CD4-positive, CD25-positive, alpha-beta regulatory T cell (primary cell): Measurements from ENCODE around the gene TTYH3. TPM values are rescaled to one million over a fixed set of nuclear protein-coding genes. Genes with fewer than 3 reads are reported as not detected.
"Not testable (repeated sequence)": the region's sequence is repeated elsewhere in the genome, so short reads cannot be mapped to it uniquely, and the experiment has no call there.

Experiments
- ATAC-seq, 2 donors: fragments of 150-1000 bp; cut with Tn5 transposase; one replicate each; pipeline ENCODE4 v1.10.0; 2021; ENCODE audit warnings: low read depth in 2 of 2, moderate number of reproducible peaks in 2 of 2, moderate library complexity in 1 of 2
- DNase-seq, 3 donors: peaks; one replicate each; pipeline versions ENCODE4 v3.0.0 to v3.0.0-alpha.2; 2012 to 2022; ENCODE audit warnings: mixed read lengths in 1 of 3
- H3K27ac ChIP-seq: one replicate; pipeline ENCODE4 v1.7.0; 2013; ENCODE audit warnings: mild to moderate bottlenecking, low read length; ENCODE audit not compliant: insufficient read depth, poor library complexity, severe bottlenecking
- H3K27me3 ChIP-seq: one replicate; pipeline ENCODE4 v1.7.0; 2013; ENCODE audit warnings: low read length; ENCODE audit not compliant: control insufficient read depth, insufficient read depth
- H3K36me3 ChIP-seq: one replicate; pipeline ENCODE4 v1.7.0; 2013; ENCODE audit warnings: mild to moderate bottlenecking, low read length, moderate library complexity; ENCODE audit not compliant: control insufficient read depth, insufficient read depth
- H3K4me1 ChIP-seq: 2 replicates; pipeline ENCODE4 v1.7.0; 2013; ENCODE audit warnings: mild to moderate bottlenecking, low read length; ENCODE audit not compliant: insufficient read depth, control insufficient read depth, poor library complexity, severe bottlenecking
- H3K4me3 ChIP-seq: one replicate; pipeline ENCODE4 v1.7.0; 2013; ENCODE audit warnings: low read depth, mild to moderate bottlenecking, low read length, moderate library complexity
- H3K9me3 ChIP-seq, 2 experiments: 1 replicate in 1 of 2; 2 replicates in 1 of 2; pipeline ENCODE4 v1.7.0; 2013; ENCODE audit warnings: low read length in 2 of 2, mild to moderate bottlenecking in 1 of 2, moderate library complexity in 1 of 2; ENCODE audit not compliant: control insufficient read depth in 2 of 2
- H3K27ac Mint-ChIP-seq, 3 donors: one replicate each; pipeline ENCODE4 v1.8.0; 2020 to 2022; ENCODE audit warnings: mild to moderate bottlenecking in 3 of 3, mixed read lengths in 3 of 3, moderate library complexity in 2 of 3
- H3K27me3 Mint-ChIP-seq: one replicate; pipeline ENCODE4 v1.8.0; 2022; ENCODE audit warnings: mild to moderate bottlenecking, mixed read lengths
- H3K36me3 Mint-ChIP-seq: one replicate; pipeline ENCODE4 v1.8.0; 2020; ENCODE audit warnings: mixed read lengths
- H3K4me1 Mint-ChIP-seq, 4 donors: one replicate each; pipeline ENCODE4 v1.8.0; 2020 to 2022; ENCODE audit warnings: mixed read lengths in 4 of 4, mild to moderate bottlenecking in 1 of 4
- H3K4me3 Mint-ChIP-seq, 4 donors: one replicate each; pipeline ENCODE4 v1.8.0; 2020 to 2022; ENCODE audit warnings: mild to moderate bottlenecking in 4 of 4, mixed read lengths in 4 of 4, moderate library complexity in 3 of 4
- H3K9me3 Mint-ChIP-seq, 7 donors: one replicate each; pipeline ENCODE4 v1.8.0; 2020 to 2022; ENCODE audit warnings: mixed read lengths in 7 of 7, mild to moderate bottlenecking in 3 of 7, moderate library complexity in 2 of 7
- polyA plus RNA-seq, 4 donors: library from polyadenylated mRNA; unstranded; fragments of 300-500 nt; fragmentation: Illumina TruSeq; gene quantifications; one replicate each; pipeline ENCODE4 v1.2.3, GENCODE V29; 2021
- total RNA-seq: library from RNA; stranded (reverse); gene quantifications from one replicate; pipeline ENCODE4 v1.2.3, GENCODE V29; 2022

The TTYH3 gene
- total and polyA plus RNA-seq, 5 donors from 2014 or later, result 0.56 to 20.0 (median 1.4) TPM

- H3K36me3 ChIP-seq, result no peaks in the 10 kb centered on the region
- H3K4me1 ChIP-seq, result no peaks in the 10 kb centered on the region
- no peak overlapping the region for H3K4me3 ChIP-seq
- Mint-ChIP-seq H3K4me3 (no peak overlapping the region), H3K27ac (no peak overlapping the region), H3K9me3 (no peaks in the 10 kb centered on the region), H3K4me1 (peaks cover 4 to 8% (median 5%) of the 10 kb centered on the region in 4 donors), H3K27me3 (no peaks in the 10 kb centered on the region), H3K36me3 (peaks cover 3% of the 10 kb centered on the region)
- ATAC-seq, result no peak
- H3K9me3 ChIP-seq, result no peaks in the 10 kb centered on the region
- no peaks in the 10 kb centered on the region for H3K27me3 ChIP-seq
- H3K27ac ChIP-seq, result no peak overlapping the region
- DNase-seq, result no peak
Observed at GRCh38 chr7:2605608-2606538, 25.9 kb upstream of the TTYH3 start.

- Histone ChIP-seq H3K4me3 (no peak overlapping the region), H3K36me3 (no peaks in the 10 kb centered on the region), H3K9me3 (no peaks in the 10 kb centered on the region), H3K27me3 (no peaks in the 10 kb centered on the region), H3K27ac (no peak overlapping the region), H3K4me1 (no peaks in the 10 kb centered on the region)
- Mint-ChIP-seq H3K4me3 (no peak overlapping the region), H3K4me1 (peaks cover 4 to 8% (median 5%) of the 10 kb centered on the region in 4 donors), H3K36me3 (peaks cover 3% of the 10 kb centered on the region), H3K27ac (no peak overlapping the region), H3K9me3 (no peaks in the 10 kb centered on the region), H3K27me3 (no peaks in the 10 kb centered on the region)
- ATAC-seq (no peak), DNase-seq (no peak)
Observed at GRCh38 chr7:2606539-2606936, 25.2 kb upstream of the TTYH3 start.

GRCh38 chr7:2607122-2607922 is 24.5 kb upstream of the TTYH3 start:
- DNase-seq, result no peak
- Mint-ChIP-seq H3K36me3 (no peaks in the 10 kb centered on the region), H3K4me1 (peaks cover 4 to 8% (median 5%) of the 10 kb centered on the region in 4 donors)

GRCh38 chr7:2607923-2608904 is 23.6 kb upstream of the TTYH3 start:
- H3K4me3 Mint-ChIP-seq, result peak overlapping the region in 3 of 4 donors; percentile 58 to 74 (median 66)
- Histone ChIP-seq H3K27me3 (no peaks in the 10 kb centered on the region), H3K4me3 (peak overlapping the region; percentile 31), H3K36me3 (no peaks in the 10 kb centered on the region), H3K9me3 (no peaks in the 10 kb centered on the region), H3K27ac (no peak overlapping the region), H3K4me1 (no peaks in the 10 kb centered on the region)
- H3K36me3 Mint-ChIP-seq, result no peaks in the 10 kb centered on the region
- H3K27ac Mint-ChIP-seq, result peak overlapping the region in 2 of 3 donors; percentile 49 to 78
- peaks cover 4 to 8% (median 5%) of the 10 kb centered on the region in 4 donors for H3K4me1 Mint-ChIP-seq
- no peaks in the 10 kb centered on the region for H3K9me3 Mint-ChIP-seq
- H3K27me3 Mint-ChIP-seq, result no peaks in the 10 kb centered on the region
- DNase-seq (peak in 1 of 3 donors; percentile 7), ATAC-seq (no peak)

More at GRCh38 chr7:2607122-2607922, 24.5 kb upstream of the TTYH3 start:
- ATAC-seq, result no peak
- Histone ChIP-seq H3K27me3 (no peaks in the 10 kb centered on the region), H3K36me3 (no peaks in the 10 kb centered on the region), H3K4me1 (no peaks in the 10 kb centered on the region), H3K9me3 (no peaks in the 10 kb centered on the region), H3K4me3 (no peak overlapping the region), H3K27ac (no peak overlapping the region)
- Mint-ChIP-seq H3K27ac (peak overlapping the region in 1 of 3 donors; percentile 78), H3K27me3 (no peaks in the 10 kb centered on the region), H3K9me3 (no peaks in the 10 kb centered on the region), H3K4me3 (peak overlapping the region in 1 of 4 donors; percentile 17)

- DNase-seq (peak in 2 of 3 donors; percentile 5 to 69), ATAC-seq (peak; percentile 60 to 61)
- Histone ChIP-seq H3K9me3 (no peaks in the 10 kb centered on the region), H3K27me3 (no peaks in the 10 kb centered on the region), H3K4me1 (no peaks in the 10 kb centered on the region), H3K4me3 (peak overlapping the region; percentile 31), H3K27ac (no peak overlapping the region), H3K36me3 (no peaks in the 10 kb centered on the region)
- no peaks in the 10 kb centered on the region for H3K9me3 Mint-ChIP-seq
- peak overlapping the region in 2 of 3 donors; percentile 36 to 49 for H3K27ac Mint-ChIP-seq
- peaks cover 4 to 8% (median 5%) of the 10 kb centered on the region in 4 donors for H3K4me1 Mint-ChIP-seq
- H3K36me3 Mint-ChIP-seq, result no peaks in the 10 kb centered on the region
- no peaks in the 10 kb centered on the region for H3K27me3 Mint-ChIP-seq
- H3K4me3 Mint-ChIP-seq, result peak overlapping the region in 3 of 4 donors; percentile 58 to 74 (median 66)
Observed at GRCh38 chr7:2608921-2609411, 22.8 kb upstream of the TTYH3 start.

GRCh38 chr7:2609646-2610045 is 22.1 kb upstream of the TTYH3 start:
- not testable (repeated sequence) for H3K4me3 Mint-ChIP-seq, H3K27me3 ChIP-seq, H3K9me3 ChIP-seq, H3K4me1 Mint-ChIP-seq, H3K4me1 ChIP-seq, H3K27ac ChIP-seq, H3K36me3 ChIP-seq, H3K9me3 Mint-ChIP-seq, H3K36me3 Mint-ChIP-seq, DNase-seq, ATAC-seq, H3K4me3 ChIP-seq, H3K27me3 Mint-ChIP-seq
- peak overlapping the region in 1 of 3 donors; percentile 58 for H3K27ac Mint-ChIP-seq

- Mint-ChIP-seq H3K36me3 (no peaks in the 10 kb centered on the region), H3K27ac (peak overlapping the region in 2 of 3 donors; percentile 10 to 58), H3K4me1 (peaks cover 4 to 8% (median 5%) of the 10 kb centered on the region in 4 donors), H3K27me3 (no peaks in the 10 kb centered on the region), H3K4me3 (no peak overlapping the region), H3K9me3 (no peaks in the 10 kb centered on the region)
- ATAC-seq (no peak), DNase-seq (no peak)
- H3K27ac ChIP-seq, result no peak overlapping the region
- H3K4me1 ChIP-seq, result no peaks in the 10 kb centered on the region
- H3K4me3 ChIP-seq, result no peak overlapping the region
- H3K27me3 ChIP-seq, result no peaks in the 10 kb centered on the region
- no peaks in the 10 kb centered on the region for H3K9me3 ChIP-seq
- no peaks in the 10 kb centered on the region for H3K36me3 ChIP-seq
Observed at GRCh38 chr7:2610466-2610865, 21.3 kb upstream of the TTYH3 start.
